ENCODE measurements around the gene PDCD1.
A peak's percentile ranks its signal among the peaks of the same experiment; 100 is the strongest.
"Not testable (repeated sequence)": the region's sequence is repeated elsewhere in the genome, so short reads cannot be mapped to it uniquely, and the experiment has no call there.

The PDCD1 gene

GRCh38 chr2:241875754-241876527 lies 17.2 kb upstream of the PDCD1 start:
- not testable (repeated sequence) for H3K9ac ChIP-seq (ENCODE audit: low read length); H3K9me3 ChIP-seq (ENCODE audit: insufficient read depth, low read length); H2AFZ ChIP-seq (ENCODE audit: low read depth, low read length); H3K27me3 ChIP-seq (ENCODE audit: low read depth, low read length); H3K27ac ChIP-seq (ENCODE audit: low read length); H4K20me1 ChIP-seq (ENCODE audit: insufficient read depth, low read length); H3K79me2 ChIP-seq (ENCODE audit: low read length); H3K36me3 ChIP-seq (replicated peaks; ENCODE audit: low read depth, low read length); H3K4me3 ChIP-seq (ENCODE audit: low read length)
- peak; percentile 29 for TF ChIP-seq CTCF (IDR thresholded peaks at IDR 0.05; ENCODE audit: low read depth, low read length)
- H3K4me2 ChIP-seq (ENCODE audit: low read length): peak overlapping the region; percentile 49
- peaks cover 24% of the 10 kb centered on the region for H3K4me1 ChIP-seq (ENCODE audit: low read length)

- H3K27ac ChIP-seq (ENCODE audit: low read length): no peak overlapping the region
- no peaks in the 10 kb centered on the region for H3K79me2 ChIP-seq (ENCODE audit: low read length)
- no peak overlapping the region for H3K4me3 ChIP-seq (ENCODE audit: low read length)
- H3K9ac ChIP-seq (ENCODE audit: low read length): no peak overlapping the region
- no peak overlapping the region for H2AFZ ChIP-seq (ENCODE audit: low read depth, low read length)
- TF ChIP-seq CTCF (IDR thresholded peaks at IDR 0.05; ENCODE audit: low read depth, low read length): no peak
- TF ChIP-seq EZH2phosphoT487 (IDR thresholded peaks at IDR 0.05; ENCODE audit: low read depth): no peak
- no peaks in the 10 kb centered on the region for H4K20me1 ChIP-seq (ENCODE audit: insufficient read depth, low read length)
- no peak overlapping the region for H3K4me2 ChIP-seq (ENCODE audit: low read length)
- H3K9me3 ChIP-seq (ENCODE audit: insufficient read depth, low read length): no peaks in the 10 kb centered on the region
- H3K27me3 ChIP-seq (ENCODE audit: low read depth, low read length): peaks cover 4% of the 10 kb centered on the region; the same call in 1 of the 2 replicates
- H3K4me1 ChIP-seq (ENCODE audit: low read length): peaks cover 11% of the 10 kb centered on the region
- H3K36me3 ChIP-seq (replicated peaks; ENCODE audit: low read depth, low read length): no peaks in the 10 kb centered on the region
These were observed 15.7 kb upstream of the PDCD1 start for GRCh38 chr2:241874277-241874925.

- Histone ChIP-seq H3K4me2 (ENCODE audit: low read length) (no peak overlapping the region), H3K27me3 (ENCODE audit: low read depth, low read length) (peaks cover 10% of the 10 kb centered on the region), H2AFZ (ENCODE audit: low read depth, low read length) (no peak overlapping the region)
These were observed 15.1 kb upstream of the PDCD1 start for GRCh38 chr2:241873803-241874110.

More at GRCh38 chr2:241873803-241874110, 15.1 kb upstream of the PDCD1 start:
- no peaks in the 10 kb centered on the region for H3K79me2 ChIP-seq (ENCODE audit: low read length)
- no peak for TF ChIP-seq EZH2phosphoT487 (IDR thresholded peaks at IDR 0.05; ENCODE audit: low read depth)
- TF ChIP-seq CTCF (IDR thresholded peaks at IDR 0.05; ENCODE audit: low read depth, low read length): no peak
- peaks cover 12% of the 10 kb centered on the region for H3K4me1 ChIP-seq (ENCODE audit: low read length)
- no peaks in the 10 kb centered on the region for H3K36me3 ChIP-seq (replicated peaks; ENCODE audit: low read depth, low read length)
- H3K27ac ChIP-seq (ENCODE audit: low read length): no peak overlapping the region
- H4K20me1 ChIP-seq (ENCODE audit: insufficient read depth, low read length): no peaks in the 10 kb centered on the region
- no peak overlapping the region for H3K9ac ChIP-seq (ENCODE audit: low read length)
- H3K9me3 ChIP-seq (ENCODE audit: insufficient read depth, low read length): no peaks in the 10 kb centered on the region
- no peak overlapping the region for H3K4me3 ChIP-seq (ENCODE audit: low read length)
